NAMALWA (cell line): Measurements from ENCODE around the gene SCFD1.
A peak's percentile ranks its signal among the peaks of the same experiment; 100 is the strongest.
"Not testable (repeated sequence)": the region's sequence is repeated elsewhere in the genome, so short reads cannot be mapped to it uniquely, and the experiment has no call there.

Source experiments
- DNase-seq: peaks from one replicate; pipeline ENCODE4 v3.0.0-alpha.2; 2015; ENCODE audit warnings: low spot score

The SCFD1 gene, protein sequence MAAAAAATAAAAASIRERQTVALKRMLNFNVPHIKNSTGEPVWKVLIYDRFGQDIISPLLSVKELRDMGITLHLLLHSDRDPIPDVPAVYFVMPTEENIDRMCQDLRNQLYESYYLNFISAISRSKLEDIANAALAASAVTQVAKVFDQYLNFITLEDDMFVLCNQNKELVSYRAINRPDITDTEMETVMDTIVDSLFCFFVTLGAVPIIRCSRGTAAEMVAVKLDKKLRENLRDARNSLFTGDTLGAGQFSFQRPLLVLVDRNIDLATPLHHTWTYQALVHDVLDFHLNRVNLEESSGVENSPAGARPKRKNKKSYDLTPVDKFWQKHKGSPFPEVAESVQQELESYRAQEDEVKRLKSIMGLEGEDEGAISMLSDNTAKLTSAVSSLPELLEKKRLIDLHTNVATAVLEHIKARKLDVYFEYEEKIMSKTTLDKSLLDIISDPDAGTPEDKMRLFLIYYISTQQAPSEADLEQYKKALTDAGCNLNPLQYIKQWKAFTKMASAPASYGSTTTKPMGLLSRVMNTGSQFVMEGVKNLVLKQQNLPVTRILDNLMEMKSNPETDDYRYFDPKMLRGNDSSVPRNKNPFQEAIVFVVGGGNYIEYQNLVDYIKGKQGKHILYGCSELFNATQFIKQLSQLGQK

GRCh38 chr14:30621940-30622830 is at the start of gene SCFD1:
TSS of gene SCFD1 (plus strand) at chr14:30622319. CDS start at chr14:30622339, 20 bp downstream.
- peak; percentile 96 for DNase-seq

DNA sequence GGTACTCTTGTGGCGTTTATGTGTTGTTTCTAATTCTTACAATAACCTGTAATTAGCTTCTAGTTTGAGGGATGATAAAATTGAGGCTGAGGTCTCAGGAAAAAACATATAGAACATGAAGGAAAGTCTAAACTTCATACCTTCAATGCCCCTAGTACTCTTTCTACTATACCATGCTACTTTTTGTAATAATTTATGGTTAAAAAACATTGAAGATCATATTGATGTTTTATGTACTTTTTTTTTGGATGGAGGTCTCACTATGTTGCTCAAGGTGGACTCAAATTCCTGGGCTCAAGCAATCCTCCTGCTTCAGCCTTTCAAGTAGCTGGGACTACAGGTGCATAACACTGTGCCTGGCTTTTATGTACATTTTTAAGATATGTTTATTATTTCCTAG is 49.3 kb upstream of the SCFD1 start:
- DNase-seq, result no peak

- DNase-seq, result no peak
These were observed 48.8 kb upstream of the SCFD1 start for GRCh38 chr14:30573226-30573814.

- no peak for DNase-seq
These were observed 48.2 kb upstream of the SCFD1 start for GRCh38 chr14:30573966-30574365.

- DNase-seq, result not testable (repeated sequence)
These were observed 47.3 kb upstream of the SCFD1 start for GRCh38 chr14:30574777-30575176.

- DNase-seq, result not testable (repeated sequence)
These were observed 45.8 kb upstream of the SCFD1 start for GRCh38 chr14:30576333-30576732.

DNA sequence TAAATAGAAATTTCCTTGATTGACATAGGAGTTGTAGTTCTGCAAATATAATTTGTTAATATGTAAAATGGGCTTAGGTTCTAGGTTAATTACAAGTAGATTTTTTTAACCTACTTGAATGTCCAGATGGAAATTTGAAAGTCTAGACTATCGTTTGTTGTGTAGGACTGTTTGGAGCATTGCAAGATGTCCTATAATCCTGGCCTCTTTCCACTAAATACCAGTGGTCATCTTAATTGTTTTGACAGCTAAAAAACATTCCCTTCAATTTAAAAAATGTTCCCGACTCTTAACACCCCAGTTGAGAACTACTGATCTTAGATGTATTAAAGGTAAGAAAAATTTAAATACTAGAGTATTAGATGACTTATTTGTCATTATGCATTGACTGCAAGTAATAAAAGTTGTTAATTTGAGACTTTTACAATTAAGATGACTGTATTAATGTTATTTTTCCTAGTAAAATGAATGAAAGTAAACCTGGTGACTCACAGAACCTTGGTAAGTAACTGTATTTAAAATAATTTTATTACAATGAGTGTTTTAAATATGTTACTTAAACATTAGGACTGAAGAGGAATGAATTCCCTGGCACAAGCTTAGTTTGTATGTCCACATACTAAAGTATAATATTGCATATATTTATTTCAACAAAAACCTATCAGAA is 41.4 kb upstream of the SCFD1 start:
- no peak for DNase-seq

DNA sequence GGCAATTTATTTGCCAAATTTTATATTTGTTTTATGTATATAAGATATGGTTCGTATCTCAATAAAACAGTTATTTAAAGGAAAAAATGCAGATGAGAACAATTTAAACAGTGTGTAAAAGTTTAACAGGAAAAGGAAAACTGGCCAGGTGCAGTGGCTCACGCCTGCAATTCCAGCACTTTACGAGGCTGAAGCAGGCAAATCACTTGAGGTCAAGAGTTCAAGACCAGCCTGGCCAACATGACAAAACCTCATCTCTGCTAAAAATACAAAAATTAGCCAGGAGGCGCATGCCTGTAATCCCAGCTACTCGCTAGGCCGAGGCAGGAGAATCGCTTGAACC is 40.9 kb upstream of the SCFD1 start:
- DNase-seq, result no peak

DNA sequence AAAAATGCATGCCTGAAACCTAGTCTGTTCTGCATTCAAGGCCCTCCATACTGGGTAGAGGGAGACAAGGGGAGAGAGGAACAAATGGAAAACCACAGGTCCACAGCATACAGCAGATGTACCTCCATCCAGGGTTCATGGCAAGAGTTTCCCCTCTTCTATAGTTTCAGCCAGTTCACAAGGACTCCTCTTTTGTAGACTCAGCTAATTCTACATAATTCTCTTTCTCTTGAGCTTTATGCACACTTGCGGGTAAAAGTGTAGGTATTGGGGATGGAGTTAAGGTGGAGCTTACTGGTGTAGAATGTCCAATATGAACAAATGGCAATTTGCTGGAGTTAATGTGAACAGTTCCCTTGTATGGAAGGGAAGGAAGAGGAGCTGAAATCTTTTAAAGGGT is 39.7 kb upstream of the SCFD1 start:
- no peak for DNase-seq

GRCh38 chr14:30584058-30584630 is 38.0 kb upstream of the SCFD1 start:
- DNase-seq, result no peak

- no peak for DNase-seq
These were observed 36.9 kb upstream of the SCFD1 start for GRCh38 chr14:30585204-30585603.

DNA sequence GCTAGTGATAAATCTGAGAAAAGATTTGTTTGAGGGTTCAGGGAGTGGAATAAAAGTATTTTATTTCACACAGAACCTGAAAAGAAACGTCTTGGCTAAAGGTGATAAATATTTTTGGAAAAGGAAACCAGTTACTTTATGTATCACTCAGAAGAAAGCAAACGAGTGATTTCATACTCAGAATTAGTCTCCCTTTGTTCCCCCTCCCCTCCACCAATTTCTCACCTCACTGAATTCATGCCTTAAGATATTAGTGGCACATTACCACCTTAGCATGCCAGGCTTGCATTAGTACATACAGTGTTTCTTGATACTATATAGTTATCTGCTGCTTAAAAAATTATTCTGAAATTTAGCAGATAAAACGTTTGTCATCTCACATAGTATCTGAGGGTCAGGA is 35.0 kb upstream of the SCFD1 start:
- no peak for DNase-seq

DNA sequence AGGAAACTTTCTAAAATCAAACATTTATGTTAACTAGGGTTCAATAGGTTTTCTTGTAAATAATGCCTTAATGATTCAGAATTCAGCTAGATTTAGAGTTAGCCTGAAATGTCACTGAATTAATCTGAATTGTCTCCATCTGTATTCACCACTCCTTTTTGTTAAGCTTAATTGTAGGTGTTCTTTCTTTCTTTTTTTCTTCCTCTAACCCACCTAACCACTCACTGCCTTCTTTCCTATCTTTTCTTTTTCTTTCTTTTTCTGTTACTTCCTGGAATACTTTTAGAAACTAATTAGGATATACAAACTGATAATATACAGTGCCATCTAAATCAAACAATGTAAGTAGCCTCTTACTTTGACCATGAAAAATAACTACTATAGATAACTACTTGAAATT is 33.2 kb upstream of the SCFD1 start:
- DNase-seq, result no peak

GRCh38 chr14:30596935-30597334 is 25.2 kb upstream of the SCFD1 start:
- no peak for DNase-seq

- DNase-seq, result no peak
These were observed 24.6 kb upstream of the SCFD1 start for GRCh38 chr14:30597504-30597903.

GRCh38 chr14:30600922-30601918 is 20.9 kb upstream of the SCFD1 start:
- DNase-seq, result no peak

DNA sequence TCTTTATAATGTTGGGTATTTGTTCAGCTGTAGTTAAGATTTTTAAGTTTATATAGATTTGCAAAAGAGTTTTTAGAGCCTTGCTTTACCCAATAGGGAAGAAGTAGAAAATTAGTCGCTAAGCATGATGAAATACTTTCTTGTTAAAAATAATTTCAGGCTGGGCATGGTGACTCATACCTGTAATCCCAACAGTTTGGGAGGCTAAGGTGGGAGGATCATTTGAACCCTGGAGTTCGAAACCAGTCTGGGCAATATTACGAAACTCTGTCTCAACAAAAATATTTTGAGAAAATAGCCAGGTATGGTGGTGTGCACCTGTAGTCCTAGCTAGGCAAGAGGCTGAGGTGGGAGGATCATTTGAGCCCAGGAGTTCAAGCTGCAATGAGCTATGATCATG is 18.7 kb upstream of the SCFD1 start:
- DNase-seq, result no peak

GRCh38 chr14:30604696-30605095 is 17.4 kb upstream of the SCFD1 start:
- not testable (repeated sequence) for DNase-seq

DNA sequence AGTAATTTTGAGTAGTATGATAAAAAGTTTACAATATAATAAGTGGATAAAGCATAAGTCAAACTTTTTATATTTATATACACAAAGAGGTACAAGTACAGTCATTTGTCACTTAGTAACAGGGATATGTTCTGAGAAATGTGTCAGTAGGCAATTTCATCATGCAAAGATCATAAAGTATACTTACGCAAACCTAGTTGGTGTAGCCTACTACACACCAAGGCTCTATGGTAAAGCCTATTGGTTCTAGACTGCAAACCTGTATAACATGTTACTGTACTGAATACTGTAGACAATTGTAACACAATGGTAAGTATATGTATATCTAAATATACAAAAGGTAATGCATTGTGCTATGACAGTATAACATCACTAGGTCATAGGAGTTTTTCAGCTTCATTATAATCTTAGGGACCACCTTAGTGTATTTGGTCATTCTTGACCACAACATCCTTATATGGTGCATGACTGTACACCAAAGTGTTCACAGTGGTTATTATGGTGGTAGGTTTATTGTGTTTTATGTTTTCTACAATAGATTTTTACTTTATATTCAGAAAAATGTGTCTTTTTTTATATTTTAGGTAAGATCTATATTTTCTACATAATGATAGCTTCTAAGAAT is 14.9 kb upstream of the SCFD1 start:
- no peak for DNase-seq

GRCh38 chr14:30608533-30609006 is 13.5 kb upstream of the SCFD1 start:
- DNase-seq, result no peak
